GM12891 (cell line): ENCODE results near the gene PAX3.

Source experiments
- DNase-seq: peaks from one replicate; pipeline ENCODE4 v3.0.0; 2011; ENCODE audit warnings: low spot score; ENCODE audit not compliant: insufficient read length
- FAIRE-seq: peaks from 2 replicates; lab custom pipeline; 2011; peaks lifted over from hg19 to GRCh38; lab: Jason Lieb, UNC
- PAX5 ChIP-seq: IDR thresholded peaks from 2 replicates; pipeline ENCODE4 v1.6.1; 2011; ENCODE audit warnings: low read length, moderate library complexity, mild to moderate bottlenecking; ENCODE audit not compliant: insufficient read depth, severe bottlenecking
- POLR2A ChIP-seq: IDR thresholded peaks from 2 replicates; pipeline ENCODE4 v1.6.1; 2011; ENCODE audit warnings: low read depth, low read length, control low read depth
- POLR2AphosphoS5 ChIP-seq: IDR thresholded peaks from 2 replicates; pipeline ENCODE4 v1.6.1; 2011; ENCODE audit warnings: low read depth, low read length, control low read depth
- POU2F2 ChIP-seq: IDR thresholded peaks from 2 replicates; pipeline ENCODE4 v1.6.1; 2011; ENCODE audit warnings: low read depth, mild to moderate bottlenecking, control low read depth, low read length, moderate library complexity
- SPI1 ChIP-seq: IDR thresholded peaks from 2 replicates; pipeline ENCODE4 v1.6.1; 2011; ENCODE audit warnings: low read depth, low read length, control low read depth
- TAF1 ChIP-seq: IDR thresholded peaks from 2 replicates; pipeline ENCODE4 v1.6.1; 2011; ENCODE audit warnings: low read depth, low read length, control low read depth

The PAX3 gene

GRCh38 chr2:222194669-222195068 is 104.1 kb downstream of the PAX3 start:
- DNase-seq (no peak), FAIRE-seq (no peak)
- TF ChIP-seq SPI1 (no peak), POU2F2 (no peak), PAX5 (no peak), POLR2A (no peak)

- DNase-seq (no peak), FAIRE-seq (no peak)
- TF ChIP-seq POLR2A (no peak), TAF1 (no peak), POU2F2 (no peak), SPI1 (no peak), POLR2AphosphoS5 (no peak), PAX5 (no peak)
These were observed 105.3 kb downstream of the PAX3 start for GRCh38 chr2:222193328-222193983.

- DNase-seq (no peak), FAIRE-seq (no peak)
These were observed 118.2 kb downstream of the PAX3 start for GRCh38 chr2:222180619-222181018.

GRCh38 chr2:222179592-222179991 is 119.2 kb downstream of the PAX3 start:
- DNase-seq (no peak), FAIRE-seq (no peak)
- TF ChIP-seq SPI1 (no peak), POLR2A (no peak), POU2F2 (no peak), PAX5 (no peak)

More at GRCh38 chr2:222180619-222181018, 118.2 kb downstream of the PAX3 start:
- TF ChIP-seq PAX5 (no peak), SPI1 (no peak), POLR2A (no peak), POLR2AphosphoS5 (no peak), POU2F2 (no peak), TAF1 (no peak)

- no peak for FAIRE-seq
- no peak for TF ChIP-seq POU2F2
- no peak for TF ChIP-seq POLR2AphosphoS5
- TF ChIP-seq POLR2A = no peak
- no peak for TF ChIP-seq PAX5
- TF ChIP-seq TAF1 = no peak
- no peak for TF ChIP-seq SPI1
These were observed 120.3 kb downstream of the PAX3 start for GRCh38 chr2:222178450-222178849.

GRCh38 chr2:222176890-222177289 is 121.9 kb downstream of the PAX3 start:
- TF ChIP-seq PAX5 (no peak), POLR2AphosphoS5 (no peak), POLR2A (no peak), SPI1 (no peak), TAF1 (no peak), POU2F2 (no peak)
- DNase-seq = no peak
- no peak for FAIRE-seq

More at GRCh38 chr2:222178450-222178849, 120.3 kb downstream of the PAX3 start:
- no peak for DNase-seq

GRCh38 chr2:222174450-222174849 is 124.3 kb downstream of the PAX3 start:
- DNase-seq (no peak), FAIRE-seq (no peak)
- TF ChIP-seq POLR2A (no peak), PAX5 (no peak), POU2F2 (no peak), POLR2AphosphoS5 (no peak), SPI1 (no peak), TAF1 (no peak)

GRCh38 chr2:222169346-222169745 is 129.5 kb downstream of the PAX3 start:
- TF ChIP-seq POLR2AphosphoS5 (no peak), SPI1 (no peak), TAF1 (no peak), POU2F2 (no peak), PAX5 (no peak), POLR2A (no peak)
- FAIRE-seq (no peak), DNase-seq (no peak)

- FAIRE-seq (no peak), DNase-seq (no peak)
- TF ChIP-seq POLR2A (no peak), SPI1 (no peak), PAX5 (no peak), POU2F2 (no peak)
These were observed 131.0 kb downstream of the PAX3 start for GRCh38 chr2:222167762-222168161.

- TF ChIP-seq TAF1 = no peak
- TF ChIP-seq POU2F2 = no peak
- DNase-seq (no peak), FAIRE-seq (no peak)
These were observed 137.9 kb downstream of the PAX3 start for GRCh38 chr2:222160944-222161343.

- no peak for TF ChIP-seq TAF1
- TF ChIP-seq POLR2AphosphoS5 = no peak
- no peak for TF ChIP-seq POU2F2
- TF ChIP-seq SPI1 = no peak
- no peak for TF ChIP-seq PAX5
- TF ChIP-seq POLR2A = no peak
- FAIRE-seq (no peak), DNase-seq (no peak)
These were observed 138.7 kb downstream of the PAX3 start for GRCh38 chr2:222160125-222160524.
